ENCODE results near the gene EXOSC6. TPM values are rescaled to one million over a fixed set of nuclear protein-coding genes. Genes with fewer than 3 reads are reported as not detected.
A peak's percentile ranks its signal among the peaks of the same experiment; 100 is the strongest.
"Not testable (repeated sequence)": the region's sequence is repeated elsewhere in the genome, so short reads cannot be mapped to it uniquely, and the experiment has no call there.

The EXOSC6 gene
- total RNA-seq, 2 experiments from 2014 or later = 26.3 to 27.4 TPM

- H3K27ac Mint-ChIP-seq = no peak overlapping the region
- H3K4me1 Mint-ChIP-seq = peaks cover 3% of the 10 kb centered on the region
- ChIA-PET CTCF (interaction anchor here (1.2 to 4.5 kb wide), 2 partner anchors 12 to 19 kb away, joined by 3 to 29 read pairs; partner anchors contain the start of gene EXOSC6), POLR2A (no interaction called here)
- H3K27me3 Mint-ChIP-seq = no peaks in the 10 kb centered on the region
- no peak overlapping the region for H3K4me3 Mint-ChIP-seq
- no peak for DNase-seq
- peaks cover 61% of the 10 kb centered on the region for H3K36me3 Mint-ChIP-seq (ENCODE audit: low read depth)
- H3K9me3 Mint-ChIP-seq = no peaks in the 10 kb centered on the region
Measured at GRCh38 chr16:70271696-70272095, 20.0 kb upstream of the EXOSC6 start.

- Mint-ChIP-seq H3K36me3 (ENCODE audit: low read depth) (peaks cover 58% of the 10 kb centered on the region), H3K27me3 (no peaks in the 10 kb centered on the region), H3K27ac (no peak overlapping the region), H3K4me1 (peaks cover 3% of the 10 kb centered on the region), H3K4me3 (no peak overlapping the region), H3K9me3 (no peaks in the 10 kb centered on the region)
- POLR2A ChIA-PET = no interaction called here
- DNase-seq = no peak
- CTCF ChIA-PET = interaction anchor here (4.5 kb wide), 1 partner anchor 17 kb away, joined by 29 read pairs; the partner anchor contains the start of gene EXOSC6
Measured at GRCh38 chr16:70270176-70270575, 18.4 kb upstream of the EXOSC6 start.

DNA sequence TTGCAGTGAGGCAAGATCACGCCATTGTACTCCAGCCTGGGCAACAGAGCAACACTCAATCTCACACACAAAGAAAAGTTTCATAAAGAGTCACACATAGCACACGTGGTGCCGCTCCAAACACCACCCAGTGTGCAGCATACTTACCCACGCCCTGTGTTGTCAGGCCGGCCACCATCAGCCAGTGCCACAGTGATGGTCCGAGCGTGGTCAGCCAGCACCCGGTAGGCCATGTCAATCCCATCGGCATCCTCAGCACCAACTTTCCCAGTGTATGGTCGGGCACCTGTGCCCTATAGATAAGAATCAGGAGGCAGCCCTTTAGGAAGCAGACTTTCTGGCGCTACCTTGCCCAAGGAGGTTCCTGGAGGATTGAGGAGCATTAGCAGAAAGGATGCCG, 17.7 kb upstream of the EXOSC6 start:
- DNase-seq = no peak
- H3K27ac Mint-ChIP-seq = peak overlapping the region; percentile 19
- peaks cover 61% of the 10 kb centered on the region for H3K36me3 Mint-ChIP-seq (ENCODE audit: low read depth)
- no peaks in the 10 kb centered on the region for H3K27me3 Mint-ChIP-seq
- ChIA-PET POLR2A (no interaction called here), CTCF (interaction anchor here (0.6 kb wide), 1 partner anchor 14 kb away, joined by 3 read pairs; no protein-coding TSS in a partner anchor)
- no peaks in the 10 kb centered on the region for H3K9me3 Mint-ChIP-seq
- no peak overlapping the region for H3K4me3 Mint-ChIP-seq
- H3K4me1 Mint-ChIP-seq = peaks cover 3% of the 10 kb centered on the region

DNA sequence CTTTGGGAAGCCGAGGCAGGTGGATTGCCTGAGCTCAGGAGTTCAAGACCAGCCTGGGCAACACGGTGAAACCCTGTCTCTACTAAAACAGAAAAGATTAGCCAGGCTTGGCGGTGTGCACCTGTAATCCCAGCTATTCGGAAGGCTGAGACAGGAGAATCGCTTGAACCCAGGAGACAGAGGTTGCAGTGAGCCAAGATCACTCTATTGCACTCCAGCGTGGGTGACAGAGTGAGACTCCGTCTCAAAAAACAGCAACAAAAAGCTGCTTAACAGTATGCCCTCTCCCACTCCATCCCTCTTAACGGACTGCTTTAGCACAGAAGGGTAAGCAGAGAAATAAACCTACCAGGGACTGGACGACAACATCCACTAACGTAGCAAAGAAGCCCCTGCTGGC, 16.2 kb upstream of the EXOSC6 start:
- CTCF ChIA-PET = interaction anchor here (0.6 to 3.0 kb wide), 6 partner anchors 8 to 141 kb away, joined by 3 to 24 read pairs (median 4); partner anchors contain the start of genes AARS1 and EXOSC6
- H3K4me1 Mint-ChIP-seq, H3K9me3 Mint-ChIP-seq, H3K4me3 Mint-ChIP-seq, H3K27ac Mint-ChIP-seq, H3K27me3 Mint-ChIP-seq, POLR2A ChIA-PET, DNase-seq: not testable (repeated sequence)
- peaks cover 61% of the 10 kb centered on the region for H3K36me3 Mint-ChIP-seq (ENCODE audit: low read depth)

- H3K4me1 Mint-ChIP-seq = no peaks in the 10 kb centered on the region
- peaks cover 59% of the 10 kb centered on the region for H3K36me3 Mint-ChIP-seq (ENCODE audit: low read depth)
Measured at GRCh38 chr16:70267516-70267915, 15.8 kb upstream of the EXOSC6 start.

DNA sequence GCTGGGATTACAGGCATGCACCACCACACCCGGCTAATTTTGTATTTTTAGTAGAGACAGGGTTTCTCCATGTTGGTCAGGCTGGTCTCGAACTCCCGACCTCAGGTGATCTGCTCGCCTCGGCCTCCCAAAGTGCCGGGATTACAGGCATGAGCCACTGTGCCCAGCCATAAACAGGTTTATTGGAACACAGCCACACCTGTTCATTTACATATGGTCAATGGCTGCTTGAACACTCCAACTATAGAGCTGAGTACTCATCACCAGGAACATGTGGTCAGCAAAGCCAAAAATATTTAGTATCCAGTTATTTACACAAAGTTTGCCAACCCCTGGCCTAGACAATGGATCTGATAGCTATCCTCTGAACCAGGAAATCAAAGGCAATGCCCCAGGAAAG, 8.2 kb upstream of the EXOSC6 start:
- POLR2A ChIA-PET = not testable (repeated sequence)

More at GRCh38 chr16:70267516-70267915, 15.8 kb upstream of the EXOSC6 start:
- CTCF ChIA-PET = interaction anchor here (0.6 to 3.0 kb wide), 8 partner anchors 8 to 142 kb away, joined by 3 to 24 read pairs (median 4); partner anchors contain the start of genes AARS1, DDX19B and EXOSC6
- Mint-ChIP-seq H3K9me3 (no peaks in the 10 kb centered on the region), H3K27ac (no peak overlapping the region), H3K27me3 (no peaks in the 10 kb centered on the region), H3K4me3 (no peak overlapping the region)
- no peak for DNase-seq
- POLR2A ChIA-PET = interaction anchor here (1.1 kb wide), 1 partner anchor 15 kb away, joined by 3 read pairs; no protein-coding TSS in a partner anchor

GRCh38 chr16:70258946-70259345, 7.2 kb upstream of the EXOSC6 start:
- Mint-ChIP-seq H3K27ac (no peak overlapping the region), H3K4me3 (no peak overlapping the region), H3K27me3 (no peaks in the 10 kb centered on the region), H3K9me3 (no peaks in the 10 kb centered on the region), H3K4me1 (no peaks in the 10 kb centered on the region), H3K36me3 (ENCODE audit: low read depth) (peaks cover 55% of the 10 kb centered on the region)
- ChIA-PET POLR2A (no interaction called here), CTCF (interaction anchor here (2.3 kb wide), 1 partner anchor 9 kb away, joined by 7 read pairs; no protein-coding TSS in a partner anchor)
- no peak for DNase-seq

More for the DNA sequence above, 8.2 kb upstream of the EXOSC6 start:
- CTCF ChIA-PET = interaction anchor here (1.8 kb wide), 1 partner anchor 8 kb away, joined by 14 read pairs; the partner anchor contains the start of gene EXOSC6
- peaks cover 61% of the 10 kb centered on the region for H3K36me3 Mint-ChIP-seq (ENCODE audit: low read depth)
- not testable (repeated sequence) for DNase-seq, H3K27ac Mint-ChIP-seq, H3K4me1 Mint-ChIP-seq, H3K27me3 Mint-ChIP-seq, H3K4me3 Mint-ChIP-seq, H3K9me3 Mint-ChIP-seq

DNA sequence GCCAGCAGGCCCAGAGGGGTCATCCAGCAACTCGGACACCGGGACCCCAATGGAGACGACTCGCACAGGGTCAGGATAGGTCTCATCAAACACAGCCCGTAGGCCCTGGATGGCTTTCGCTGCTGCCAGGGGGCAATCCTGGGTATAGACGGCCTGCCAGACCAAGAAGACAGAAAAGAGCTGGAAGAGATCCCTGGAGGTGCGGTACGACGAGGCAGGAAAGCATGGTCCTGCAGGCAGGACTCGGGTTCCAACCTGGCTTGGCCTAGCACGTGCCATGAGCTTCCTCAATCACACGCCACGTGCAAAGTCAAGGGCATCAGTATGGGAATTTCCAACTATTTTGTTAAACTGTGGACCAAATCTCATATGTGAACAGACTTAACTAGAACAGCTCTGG, 6.3 kb upstream of the EXOSC6 start:
- Mint-ChIP-seq H3K4me3 (no peak overlapping the region), H3K9me3 (no peaks in the 10 kb centered on the region), H3K27me3 (no peaks in the 10 kb centered on the region), H3K27ac (peak overlapping the region; percentile 5), H3K4me1 (no peaks in the 10 kb centered on the region), H3K36me3 (ENCODE audit: low read depth) (peaks cover 59% of the 10 kb centered on the region)
- ChIA-PET POLR2A (no interaction called here), CTCF (interaction anchor here (0.7 to 2.3 kb wide), 3 partner anchors 10 to 29 kb away, joined by 3 to 7 read pairs (median 4); no protein-coding TSS in a partner anchor)
- DNase-seq = no peak

- no peaks in the 10 kb centered on the region for H3K27me3 Mint-ChIP-seq
- no peak overlapping the region for H3K4me3 Mint-ChIP-seq
- no peaks in the 10 kb centered on the region for H3K9me3 Mint-ChIP-seq
- H3K4me1 Mint-ChIP-seq = no peaks in the 10 kb centered on the region
- H3K36me3 Mint-ChIP-seq (ENCODE audit: low read depth) = peaks cover 59% of the 10 kb centered on the region
- ChIA-PET CTCF (interaction anchor here (1.5 to 2.3 kb wide), 2 partner anchors 10 to 30 kb away, joined by 4 to 7 read pairs; no protein-coding TSS in a partner anchor), POLR2A (no interaction called here)
- DNase-seq = no peak
- no peak overlapping the region for H3K27ac Mint-ChIP-seq
Measured at GRCh38 chr16:70257391-70257790, 5.7 kb upstream of the EXOSC6 start.

GRCh38 chr16:70255574-70255973, 3.8 kb upstream of the EXOSC6 start:
- H3K36me3 Mint-ChIP-seq (ENCODE audit: low read depth) = peaks cover 59% of the 10 kb centered on the region
- no peaks in the 10 kb centered on the region for H3K9me3 Mint-ChIP-seq
- DNase-seq = no peak
- ChIA-PET POLR2A (no interaction called here), CTCF (interaction anchor here (0.5 to 5.0 kb wide), 5 partner anchors 12 to 270 kb away, joined by 3 to 24 read pairs (median 3); partner anchors contain the start of gene AARS1)
- no peak overlapping the region for H3K27ac Mint-ChIP-seq
- no peak overlapping the region for H3K4me3 Mint-ChIP-seq
- no peaks in the 10 kb centered on the region for H3K27me3 Mint-ChIP-seq
- peaks cover 3% of the 10 kb centered on the region for H3K4me1 Mint-ChIP-seq

DNA sequence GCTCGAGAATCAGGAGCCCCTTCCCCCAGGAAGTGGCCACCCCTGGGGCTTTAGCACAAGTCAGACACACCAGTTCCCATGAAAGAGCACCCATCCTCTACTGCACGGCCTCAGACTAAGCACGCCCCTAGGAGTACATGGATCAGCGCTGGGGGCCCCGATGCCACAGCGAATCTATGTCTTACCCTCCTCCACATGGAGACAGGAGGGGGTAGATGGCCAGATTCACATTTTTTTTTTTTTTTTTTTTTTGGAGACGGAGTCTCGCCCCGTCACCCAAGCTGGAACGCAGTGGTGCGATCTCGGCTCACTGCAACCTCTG, 3.2 kb upstream of the EXOSC6 start:
- CTCF ChIA-PET = interaction anchor here (0.5 to 5.0 kb wide), 5 partner anchors 12 to 64 kb away, joined by 3 to 29 read pairs (median 3); partner anchors contain the start of gene AARS1
- Mint-ChIP-seq H3K4me3 (no peak overlapping the region), H3K4me1 (peaks cover 8% of the 10 kb centered on the region), H3K9me3 (no peaks in the 10 kb centered on the region), H3K27me3 (no peaks in the 10 kb centered on the region), H3K36me3 (ENCODE audit: low read depth) (peaks cover 59% of the 10 kb centered on the region), H3K27ac (no peak overlapping the region)
- DNase-seq = no peak
- POLR2A ChIA-PET = no interaction called here

DNA sequence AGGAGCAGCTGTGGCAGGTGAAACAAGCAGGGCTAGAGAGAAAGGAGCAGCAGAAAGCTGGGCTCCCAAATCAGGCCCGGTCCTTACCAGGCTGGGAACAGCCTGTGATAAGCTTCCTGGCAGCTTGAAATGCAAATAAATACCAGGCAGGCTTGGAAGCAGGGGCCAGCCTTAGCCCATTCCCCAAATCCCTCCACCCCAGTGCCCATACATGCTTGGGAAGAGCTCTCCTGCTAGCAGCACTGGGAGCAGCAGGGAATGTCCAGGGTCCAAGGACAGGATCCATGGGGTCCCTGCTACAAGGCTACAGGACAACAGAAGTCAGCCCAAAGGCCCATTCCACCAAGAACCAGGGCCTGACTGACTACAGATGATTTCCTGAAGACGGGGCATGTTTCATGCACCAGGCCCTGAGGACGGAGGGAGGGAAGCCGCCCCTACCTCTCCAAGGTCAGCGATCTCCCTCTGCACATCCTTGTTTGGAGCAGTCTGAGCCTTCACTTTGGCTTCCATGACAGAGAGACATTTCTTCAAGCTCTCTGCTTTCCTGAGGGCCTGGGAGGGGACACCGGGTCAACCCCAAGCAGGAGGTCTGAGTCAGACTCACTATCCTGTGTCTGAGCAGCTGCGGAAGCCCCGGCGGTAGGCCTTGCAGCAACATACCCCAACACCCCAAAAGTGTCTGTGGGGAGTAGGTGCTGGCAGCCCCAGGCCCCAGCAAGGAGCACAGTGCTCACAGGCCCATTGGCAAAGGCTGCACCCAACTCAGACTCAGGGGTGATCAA, 2.6 kb upstream of the EXOSC6 start:
- Mint-ChIP-seq H3K9me3 (no peaks in the 10 kb centered on the region), H3K4me3 (no peak overlapping the region), H3K4me1 (peaks cover 10% of the 10 kb centered on the region), H3K27me3 (no peaks in the 10 kb centered on the region), H3K36me3 (ENCODE audit: low read depth) (peaks cover 60% of the 10 kb centered on the region), H3K27ac (no peak overlapping the region)
- CTCF ChIA-PET = interaction anchor here (0.5 to 5.0 kb wide), 6 partner anchors 13 to 275 kb away, joined by 3 to 29 read pairs (median 3); partner anchors contain the start of gene AARS1
- POLR2A ChIA-PET = no interaction called here
- DNase-seq = no peak
